ENCODE measurements around the gene SRSF10.

- no peak for TF ChIP-seq EZH2 (IDR thresholded peaks at IDR 0.05; ENCODE audit: low read depth, unreplicated experiment)
- TF ChIP-seq POLR2AphosphoS5 (IDR thresholded peaks at IDR 0.05; ENCODE audit: low read depth): no peak
- no peak for TF ChIP-seq CTCF (conservative IDR thresholded peaks at IDR 0.05; ENCODE audit: low read depth in 2 of 2)
- no peak for TF ChIP-seq NANOG (IDR thresholded peaks at IDR 0.05; ENCODE audit: borderline replicate concordance)
- no peak for TF ChIP-seq ETS1 (IDR thresholded peaks at IDR 0.05)
- no peak for TF ChIP-seq EZH2phosphoT487 (IDR thresholded peaks at IDR 0.05; ENCODE audit: unreplicated experiment)
- TF ChIP-seq REST (IDR thresholded peaks at IDR 0.05; ENCODE audit: unreplicated experiment): no peak
Measured at GRCh38 chr1:23966973-23967493, 13.1 kb downstream of the SRSF10 start.

Measured in GM23338 (cell line).